HepG2 (cell line): ENCODE data around the gene UBE2C. TPM values are rescaled to one million over a fixed set of nuclear protein-coding genes. Genes with fewer than 3 reads are reported as not detected.

Source experiments
- ELF4 ChIP-seq: sonication (generic); formaldehyde crosslinking; IDR thresholded peaks from 2 replicates; pipeline ENCODE4 v1.5.0; 2020; ENCODE audit warnings: missing genetic modification reagents, mild to moderate bottlenecking, moderate library complexity, borderline replicate concordance
- FOXA3 ChIP-seq: IDR thresholded peaks from 2 replicates; pipeline ENCODE4 v1.6.1; 2016; ENCODE audit warnings: missing genetic modification reagents, missing compliant biosample characterization
- HNRNPL ChIP-seq: fragments of 200-400 bp; formaldehyde crosslinking; IDR thresholded peaks from 2 replicates; pipeline ENCODE4 v1.6.1; 2017; ENCODE audit warnings: mild to moderate bottlenecking, low read depth, low read length
- IRF2 ChIP-seq: IDR thresholded peaks from 2 replicates; pipeline ENCODE4 v1.6.1; 2018; ENCODE audit warnings: missing genetic modification reagents, missing compliant biosample characterization
- MAFK ChIP-seq, 2 experiments: IDR thresholded peaks in 1 of 2; conservative IDR thresholded peaks in 1 of 2; 2 replicates each; pipeline ENCODE4 v1.6.1; 2011; ENCODE audit warnings: improper control_type of control experiment in 2 of 2, low read length in 2 of 2
- MED13 ChIP-seq: sonication (generic); formaldehyde crosslinking; IDR thresholded peaks from 2 replicates; pipeline ENCODE4 v1.5.0; 2020; ENCODE audit warnings: missing genetic modification reagents
- MED8 ChIP-seq: sonication (generic); formaldehyde crosslinking; IDR thresholded peaks from 2 replicates; pipeline ENCODE4 v1.8.1; 2023; ENCODE audit warnings: mild to moderate bottlenecking, missing genetic modification reagents; ENCODE audit not compliant: insufficient replicate concordance
- PHF8 ChIP-seq: sonication (generic); formaldehyde crosslinking; IDR thresholded peaks from 2 replicates; pipeline ENCODE4 v1.5.0; 2020; ENCODE audit warnings: missing genetic modification reagents
- PITX1 ChIP-seq: sonication (generic); formaldehyde crosslinking; IDR thresholded peaks from 2 replicates; pipeline ENCODE4 v1.5.1; 2020; ENCODE audit warnings: mild to moderate bottlenecking, missing genetic modification reagents
- POGZ ChIP-seq: sonication (generic); formaldehyde crosslinking; IDR thresholded peaks from 2 replicates; pipeline ENCODE4 v1.4.0; 2020; ENCODE audit warnings: mild to moderate bottlenecking, missing genetic modification reagents
- REXO4 ChIP-seq: sonication (generic); formaldehyde crosslinking; IDR thresholded peaks from 2 replicates; pipeline ENCODE4 v1.8.0; 2022; ENCODE audit warnings: missing genetic modification reagents, mild to moderate bottlenecking, borderline replicate concordance
- XRCC5 ChIP-seq: fragments of 200-400 bp; formaldehyde crosslinking; optimal IDR thresholded peaks from 2 replicates; pipeline ENCODE3; 2017; ENCODE audit warnings: mild to moderate bottlenecking, low read length
- ZBTB21 ChIP-seq: sonication (generic); formaldehyde crosslinking; IDR thresholded peaks from 2 replicates; pipeline ENCODE4 v1.4.0; 2020; ENCODE audit warnings: missing genetic modification reagents
- ZBTB42 ChIP-seq: sonication (generic); formaldehyde crosslinking; IDR thresholded peaks from 2 replicates; pipeline ENCODE4 v1.5.0; 2020; ENCODE audit warnings: mild to moderate bottlenecking, missing genetic modification reagents
- ZBTB7A ChIP-seq: sonication (generic); formaldehyde crosslinking; IDR thresholded peaks from 2 replicates; pipeline ENCODE4 v1.8.0; 2022; ENCODE audit warnings: mild to moderate bottlenecking, missing genetic modification reagents
- ZFY ChIP-seq: sonication (generic); formaldehyde crosslinking; IDR thresholded peaks from 2 replicates; pipeline ENCODE4 v1.4.0; 2020; ENCODE audit warnings: missing genetic modification reagents
- ZNF260 ChIP-seq: sonication (generic); formaldehyde crosslinking; IDR thresholded peaks from 2 replicates; pipeline ENCODE4 v1.4.0; 2020; ENCODE audit warnings: missing genetic modification reagents, low read depth, mild to moderate bottlenecking, borderline replicate concordance
- ZNF282 ChIP-seq: fragments of 450-650 bp; IDR thresholded peaks from 2 replicates; pipeline ENCODE4 v1.6.1; 2018; ENCODE audit not compliant: partially characterized antibody
- ZNF317 ChIP-seq: sonication (generic); formaldehyde crosslinking; IDR thresholded peaks from 2 replicates; pipeline ENCODE4 v1.5.0; 2020; ENCODE audit warnings: mild to moderate bottlenecking, missing genetic modification reagents
- ZNF441 ChIP-seq: sonication (generic); formaldehyde crosslinking; IDR thresholded peaks from 2 replicates; pipeline ENCODE4 v1.7.0; 2021; ENCODE audit warnings: missing genetic modification reagents, borderline replicate concordance
- ZNF577 ChIP-seq: sonication (generic); formaldehyde crosslinking; IDR thresholded peaks from 2 replicates; pipeline ENCODE4 v1.4.0; 2020; ENCODE audit warnings: mild to moderate bottlenecking, low read depth, missing genetic modification reagents, borderline replicate concordance
- ZNF782 ChIP-seq: sonication (generic); formaldehyde crosslinking; IDR thresholded peaks from 2 replicates; pipeline ENCODE4 v1.4.0; 2020; ENCODE audit warnings: missing genetic modification reagents, mild to moderate bottlenecking, borderline replicate concordance
- polyA plus RNA-seq, 8 experiments: library from polyadenylated mRNA; depleted of rRNA in 3 of 8; stranded (reverse) in 7 of 8; unstranded in 1 of 8; fragments of >200 nt; fragmentation: Illumina TruSeq in 4 of 8; extraction: Trizol in 4 of 8; gene quantifications; 2 replicates each; pipeline versions ENCODE4 v1.2.1 to v1.2.3, GENCODE V29; 2011 to 2016; ENCODE audit warnings: low read depth in 4 of 8, missing spikeins in 1 of 8, mixed read lengths in 1 of 8; ENCODE audit not compliant: insufficient read depth in 1 of 8
- total RNA-seq, 5 experiments: library from RNA; depleted of rRNA; stranded (reverse); fragments of >200 nt; fragmentation: Illumina TruSeq; extraction: Trizol; gene quantifications; 2 replicates each; pipeline ENCODE4 v1.2.3, GENCODE V29; 2016; ENCODE audit warnings: low read depth in 1 of 5
- TF ChIP-seq, protein P1 (sequence below): sonication (generic); formaldehyde crosslinking; IDR thresholded peaks from 2 replicates; pipeline ENCODE4 v1.5.0; 2020; ENCODE audit warnings: mild to moderate bottlenecking, missing genetic modification reagents
- TF ChIP-seq, protein P2 (sequence below): sonication (generic); formaldehyde crosslinking; IDR thresholded peaks from 2 replicates; pipeline ENCODE4 v1.8.0; 2023; ENCODE audit warnings: mild to moderate bottlenecking, missing genetic modification reagents
- TF ChIP-seq, protein P3 (sequence below): sonication (generic); formaldehyde crosslinking; IDR thresholded peaks from 2 replicates; pipeline ENCODE4 v1.4.0; 2020; ENCODE audit warnings: mild to moderate bottlenecking, low read depth, missing genetic modification reagents
- TF ChIP-seq, protein P4 (sequence below): sonication (generic); formaldehyde crosslinking; IDR thresholded peaks from 2 replicates; pipeline ENCODE4 v1.5.0; 2020; ENCODE audit warnings: missing genetic modification reagents

UBE2C gene
- total and polyA plus RNA-seq, 2 of the 13 experiments (the other 11 are each of a cell fraction or from before 2014, with no cell fraction given) = 100 to 123 TPM

DNA sequence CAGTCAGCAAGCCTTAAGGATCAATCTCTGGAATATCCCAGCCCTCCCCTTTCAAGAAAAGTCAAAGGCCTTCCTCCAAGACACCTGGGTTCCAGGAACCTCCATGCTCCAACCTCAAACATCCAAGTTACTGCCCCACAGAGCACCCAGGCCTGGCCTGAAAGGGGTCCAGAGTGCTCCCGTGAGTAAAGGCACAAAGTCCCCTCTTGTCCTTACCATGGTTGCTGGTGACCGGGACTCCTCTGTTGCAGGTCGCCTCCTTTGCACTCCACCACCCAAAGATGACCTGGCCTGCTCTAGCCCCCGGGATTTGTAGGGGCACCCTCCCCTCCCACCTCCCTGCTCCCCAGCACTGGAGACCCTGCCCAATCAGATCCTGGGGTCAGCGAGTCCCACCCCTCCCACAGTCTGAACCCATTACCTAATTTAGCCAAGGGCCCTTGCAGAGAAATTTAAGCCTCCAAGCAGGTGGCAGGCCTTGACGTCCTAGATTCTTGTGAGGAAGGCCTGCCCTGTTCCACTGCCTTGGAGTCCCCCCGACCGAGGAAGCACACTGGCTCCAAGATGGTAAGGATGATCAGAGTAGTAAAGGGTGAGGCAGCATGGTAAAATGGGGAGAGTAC lies 14.7 kb downstream of the UBE2C start, which contains the start of gene TNNC2 (continued):
- TF ChIP-seq, protein P1, sequence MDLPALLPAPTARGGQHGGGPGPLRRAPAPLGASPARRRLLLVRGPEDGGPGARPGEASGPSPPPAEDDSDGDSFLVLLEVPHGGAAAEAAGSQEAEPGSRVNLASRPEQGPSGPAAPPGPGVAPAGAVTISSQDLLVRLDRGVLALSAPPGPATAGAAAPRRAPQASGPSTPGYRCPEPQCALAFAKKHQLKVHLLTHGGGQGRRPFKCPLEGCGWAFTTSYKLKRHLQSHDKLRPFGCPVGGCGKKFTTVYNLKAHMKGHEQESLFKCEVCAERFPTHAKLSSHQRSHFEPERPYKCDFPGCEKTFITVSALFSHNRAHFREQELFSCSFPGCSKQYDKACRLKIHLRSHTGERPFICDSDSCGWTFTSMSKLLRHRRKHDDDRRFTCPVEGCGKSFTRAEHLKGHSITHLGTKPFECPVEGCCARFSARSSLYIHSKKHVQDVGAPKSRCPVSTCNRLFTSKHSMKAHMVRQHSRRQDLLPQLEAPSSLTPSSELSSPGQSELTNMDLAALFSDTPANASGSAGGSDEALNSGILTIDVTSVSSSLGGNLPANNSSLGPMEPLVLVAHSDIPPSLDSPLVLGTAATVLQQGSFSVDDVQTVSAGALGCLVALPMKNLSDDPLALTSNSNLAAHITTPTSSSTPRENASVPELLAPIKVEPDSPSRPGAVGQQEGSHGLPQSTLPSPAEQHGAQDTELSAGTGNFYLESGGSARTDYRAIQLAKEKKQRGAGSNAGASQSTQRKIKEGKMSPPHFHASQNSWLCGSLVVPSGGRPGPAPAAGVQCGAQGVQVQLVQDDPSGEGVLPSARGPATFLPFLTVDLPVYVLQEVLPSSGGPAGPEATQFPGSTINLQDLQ (CRISPR knock-in tag) = no peak
- peak; percentile 60 for TF ChIP-seq ZFY (CRISPR knock-in tag)
- TF ChIP-seq, protein P2, sequence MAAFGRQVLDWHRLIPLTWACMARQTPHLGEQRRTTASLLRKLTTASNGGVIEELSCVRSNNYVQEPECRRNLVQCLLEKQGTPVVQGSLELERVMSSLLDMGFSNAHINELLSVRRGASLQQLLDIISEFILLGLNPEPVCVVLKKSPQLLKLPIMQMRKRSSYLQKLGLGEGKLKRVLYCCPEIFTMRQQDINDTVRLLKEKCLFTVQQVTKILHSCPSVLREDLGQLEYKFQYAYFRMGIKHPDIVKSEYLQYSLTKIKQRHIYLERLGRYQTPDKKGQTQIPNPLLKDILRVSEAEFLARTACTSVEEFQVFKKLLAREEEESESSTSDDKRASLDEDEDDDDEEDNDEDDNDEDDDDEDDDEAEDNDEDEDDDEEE (CRISPR knock-in tag) = no peak
- TF ChIP-seq ZBTB21 = no peak
- no peak for TF ChIP-seq ELF4 (CRISPR knock-in tag)
- peak; percentile 60; the same call in 1 of the 2 replicates for TF ChIP-seq ZBTB7A (CRISPR knock-in tag)
- TF ChIP-seq ZNF441 (CRISPR knock-in tag) = no peak
- no peak for TF ChIP-seq ZNF782
- TF ChIP-seq, protein P3, sequence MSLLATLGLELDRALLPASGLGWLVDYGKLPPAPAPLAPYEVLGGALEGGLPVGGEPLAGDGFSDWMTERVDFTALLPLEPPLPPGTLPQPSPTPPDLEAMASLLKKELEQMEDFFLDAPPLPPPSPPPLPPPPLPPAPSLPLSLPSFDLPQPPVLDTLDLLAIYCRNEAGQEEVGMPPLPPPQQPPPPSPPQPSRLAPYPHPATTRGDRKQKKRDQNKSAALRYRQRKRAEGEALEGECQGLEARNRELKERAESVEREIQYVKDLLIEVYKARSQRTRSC (CRISPR knock-in tag) = no peak
- no peak for TF ChIP-seq ZBTB42 (CRISPR knock-in tag)
- 0 out of 2 replicates have a peak, but pooled peaks have one; percentile 22 for TF ChIP-seq POGZ (CRISPR knock-in tag)
- TF ChIP-seq PHF8 (CRISPR knock-in tag) = 0 out of 2 replicates have a peak, but pooled peaks have one; percentile 7
- no peak for TF ChIP-seq MED13 (CRISPR knock-in tag)
- TF ChIP-seq, protein P4, sequence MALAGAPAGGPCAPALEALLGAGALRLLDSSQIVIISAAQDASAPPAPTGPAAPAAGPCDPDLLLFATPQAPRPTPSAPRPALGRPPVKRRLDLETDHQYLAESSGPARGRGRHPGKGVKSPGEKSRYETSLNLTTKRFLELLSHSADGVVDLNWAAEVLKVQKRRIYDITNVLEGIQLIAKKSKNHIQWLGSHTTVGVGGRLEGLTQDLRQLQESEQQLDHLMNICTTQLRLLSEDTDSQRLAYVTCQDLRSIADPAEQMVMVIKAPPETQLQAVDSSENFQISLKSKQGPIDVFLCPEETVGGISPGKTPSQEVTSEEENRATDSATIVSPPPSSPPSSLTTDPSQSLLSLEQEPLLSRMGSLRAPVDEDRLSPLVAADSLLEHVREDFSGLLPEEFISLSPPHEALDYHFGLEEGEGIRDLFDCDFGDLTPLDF (CRISPR knock-in tag) = no peak
- peak; percentile 22 for TF ChIP-seq MED8 (CRISPR knock-in tag)
- TF ChIP-seq MAFK (conservative IDR thresholded peaks at IDR 0.05 in 1 of 2, IDR thresholded peaks at IDR 0.05 in 1 of 2; ENCODE audit: low read length in 2 of 2) = no peak
- no peak for TF ChIP-seq HNRNPL
- no peak for TF ChIP-seq FOXA3 (CRISPR knock-in tag)
- TF ChIP-seq XRCC5 = peak; percentile 46
- no peak for TF ChIP-seq ZNF577 (CRISPR knock-in tag)
- TF ChIP-seq IRF2 (CRISPR knock-in tag) = no peak
- TF ChIP-seq REXO4 (CRISPR knock-in tag) = no peak
- no peak for TF ChIP-seq ZNF282
- no peak for TF ChIP-seq PITX1 (CRISPR knock-in tag)
- peak; percentile 46; the same call in 1 of the 2 replicates for TF ChIP-seq ZNF317 (CRISPR knock-in tag)
- TF ChIP-seq ZNF260 (CRISPR knock-in tag) = no peak
